CD4-positive, alpha-beta T cell treated with Interleukin-10 for 1 hour (primary cell): Measurements from ENCODE around the gene NCOA6.
"Not testable (repeated sequence)": the region's sequence is repeated elsewhere in the genome, so short reads cannot be mapped to it uniquely, and the experiment has no call there.

Experiments used
- DNase-seq: peaks from one replicate; pipeline ENCODE4 v3.0.0-alpha.2; 2020

The NCOA6 gene

DNA sequence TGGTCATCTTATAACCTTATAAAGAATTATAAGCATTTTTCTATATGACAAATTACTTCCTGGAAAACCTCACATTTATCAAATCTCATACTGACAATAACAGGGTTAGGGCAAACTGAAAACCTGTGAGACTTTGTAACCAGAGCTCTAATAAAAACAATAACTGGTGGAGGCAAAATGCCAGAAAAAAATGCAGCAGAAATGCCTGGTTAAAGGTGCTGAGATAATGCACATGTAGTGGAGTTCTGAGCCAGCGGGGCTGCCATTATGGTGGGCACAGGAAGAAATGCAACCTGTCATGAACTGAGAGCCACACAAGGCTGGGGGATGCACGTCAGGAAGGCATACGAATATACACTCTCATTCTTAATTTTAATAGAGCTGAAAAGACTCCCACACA lies 53.0 kb downstream of the NCOA6 start:
- DNase-seq: no peak

DNA sequence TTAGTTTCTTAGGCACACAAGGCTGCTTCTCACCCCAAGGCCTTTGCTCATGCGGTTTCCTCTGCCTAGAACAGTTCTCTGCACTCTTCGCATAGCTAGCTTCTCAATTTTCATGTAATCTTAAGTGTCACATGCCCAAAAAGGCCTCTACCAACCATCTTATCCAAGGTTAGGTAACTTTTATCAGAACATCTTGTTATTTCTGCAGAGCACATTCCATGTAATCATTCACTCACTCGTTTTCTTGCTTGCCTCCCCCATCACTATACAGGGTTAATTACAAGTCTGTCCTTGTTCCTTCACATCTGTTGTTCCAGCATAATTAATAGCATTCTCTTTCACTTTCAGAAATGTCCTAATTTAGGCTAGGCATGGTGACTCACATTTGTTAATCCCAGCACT lies 53.8 kb downstream of the NCOA6 start:
- DNase-seq: no peak

DNA sequence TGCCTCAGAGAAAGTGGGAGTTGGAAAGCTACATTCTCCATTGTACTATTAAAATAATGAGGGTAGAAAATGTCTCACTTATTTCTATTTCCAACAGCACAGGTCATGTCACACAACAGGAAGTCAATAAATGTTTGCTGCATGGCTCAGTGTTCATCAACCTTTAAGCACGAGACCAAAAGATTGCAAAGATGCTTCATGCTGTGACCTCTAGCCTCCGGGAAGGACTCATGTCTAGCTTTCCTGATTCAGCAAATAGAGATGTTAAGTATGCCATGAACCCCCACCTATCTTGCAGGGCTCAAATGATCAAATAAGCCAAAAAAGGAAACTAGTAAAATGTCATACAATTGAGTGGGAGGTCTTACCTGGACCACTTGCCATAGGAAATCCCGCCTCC lies 57.4 kb downstream of the NCOA6 start:
- no peak for DNase-seq

DNA sequence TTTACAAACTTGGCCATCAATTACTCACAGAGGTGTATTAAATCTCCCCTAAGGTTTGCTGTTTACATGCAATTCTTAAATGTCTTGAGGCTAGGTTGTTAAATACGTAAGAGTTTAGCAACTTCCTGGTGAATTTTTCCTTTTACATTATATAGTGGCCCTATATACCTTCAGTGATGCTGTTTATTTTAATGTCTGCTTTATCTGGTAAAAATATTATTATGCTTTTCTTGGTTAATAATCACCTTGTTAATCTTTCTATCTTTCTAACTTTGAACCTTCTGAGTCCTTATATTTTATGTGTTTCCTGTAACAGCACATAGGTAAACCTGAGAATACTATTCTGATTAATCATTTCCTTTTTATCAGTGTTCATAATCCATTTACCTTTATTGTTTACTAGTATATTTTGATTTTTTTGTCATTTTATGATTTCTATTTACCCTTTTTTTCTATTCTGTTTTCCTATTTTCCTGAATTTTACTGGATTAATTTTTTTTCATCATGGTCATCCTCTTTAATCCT lies 63.4 kb downstream of the NCOA6 start:
- DNase-seq: no peak

DNA sequence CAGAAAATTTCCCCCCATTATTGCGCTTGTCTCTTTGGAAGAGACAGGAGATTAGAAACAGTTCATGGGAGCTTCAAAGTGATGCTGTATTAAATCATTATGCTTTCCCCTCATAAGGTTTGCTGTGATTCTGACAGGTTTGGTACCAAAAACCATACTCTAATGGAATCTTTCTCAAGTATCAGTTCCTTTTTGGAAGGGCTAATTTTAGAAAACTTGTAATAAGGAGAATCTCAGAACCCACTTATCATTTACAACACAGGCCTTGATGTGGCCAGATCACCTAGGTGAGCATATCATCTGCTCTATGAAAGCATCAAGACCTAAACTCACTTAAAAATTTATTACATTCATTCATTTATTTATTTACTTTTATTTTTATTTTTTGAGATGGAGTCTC lies 70.1 kb downstream of the NCOA6 start:
- DNase-seq: no peak

DNA sequence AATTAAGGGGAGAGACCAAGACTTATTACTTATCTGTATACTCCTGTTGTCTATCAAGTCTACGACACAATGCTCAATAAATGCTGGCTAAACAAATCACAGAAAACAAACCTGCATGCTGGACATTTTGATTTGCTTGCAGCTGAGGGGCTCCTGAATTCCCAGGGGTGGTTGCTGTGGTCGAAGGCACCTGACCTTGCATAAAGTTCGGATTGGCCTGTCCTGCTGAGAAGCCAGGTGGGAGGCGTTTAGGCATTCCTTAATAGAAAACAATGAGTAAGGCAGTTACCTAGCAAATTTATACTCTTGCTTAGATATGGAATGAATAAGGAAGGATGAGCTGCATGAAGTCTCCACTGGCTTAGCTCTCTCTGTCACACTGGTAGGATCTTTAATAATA lies 70.8 kb downstream of the NCOA6 start:
- DNase-seq: no peak

DNA sequence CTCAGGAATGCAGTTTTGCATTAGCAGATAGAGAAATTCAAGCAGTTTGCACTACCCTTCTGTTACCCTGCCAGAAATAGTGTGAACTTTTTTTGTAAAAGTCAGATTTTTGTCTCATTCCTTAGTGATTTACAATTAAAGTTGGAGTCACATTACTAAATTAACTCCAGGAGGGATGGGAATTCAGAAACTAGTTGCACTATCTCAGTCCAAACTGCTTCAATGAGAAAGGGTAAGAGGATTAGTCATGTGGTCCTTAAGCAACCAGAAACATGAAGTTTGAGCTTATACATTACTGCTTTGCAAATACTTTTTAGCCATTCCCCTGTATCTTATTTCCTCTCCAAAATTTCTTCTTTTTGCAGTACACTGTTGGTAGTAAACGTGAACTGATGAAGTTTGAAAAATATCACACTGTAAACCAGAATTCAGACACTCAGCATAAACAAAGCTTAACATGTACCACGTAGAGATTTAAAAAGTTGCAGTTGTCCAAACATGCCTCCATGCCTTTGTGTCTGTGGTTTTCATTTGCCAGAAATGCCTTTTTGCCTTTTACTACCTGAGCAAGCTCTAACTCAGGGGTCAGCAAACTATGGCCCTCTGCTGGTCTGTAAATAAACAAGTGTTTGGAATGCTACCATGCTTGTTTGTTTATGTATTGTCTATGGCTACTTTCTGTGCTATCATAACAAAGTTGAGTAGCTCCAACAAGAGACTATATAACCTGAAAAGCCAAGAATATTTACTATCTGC lies 71.6 kb downstream of the NCOA6 start:
- DNase-seq: no peak

DNA sequence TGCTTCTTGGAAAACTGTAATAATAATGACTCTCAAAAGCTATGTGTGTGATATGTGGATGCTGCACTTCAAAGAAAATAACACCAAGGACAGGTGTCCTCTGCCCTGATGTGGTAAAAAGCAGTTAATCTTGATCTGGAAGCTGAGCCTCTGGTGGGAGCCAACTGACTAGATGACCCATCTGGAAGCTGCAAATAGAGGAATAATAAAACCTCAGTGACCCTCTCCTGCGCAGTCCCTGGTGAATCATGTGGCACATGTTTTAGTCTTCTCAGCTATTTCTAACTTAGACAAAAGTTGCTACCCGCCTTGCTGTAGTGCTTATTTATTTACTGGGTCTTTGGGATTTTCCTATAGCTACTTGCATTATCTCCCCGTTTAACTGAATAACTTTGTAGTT lies 74.0 kb downstream of the NCOA6 start:
- no peak for DNase-seq

DNA sequence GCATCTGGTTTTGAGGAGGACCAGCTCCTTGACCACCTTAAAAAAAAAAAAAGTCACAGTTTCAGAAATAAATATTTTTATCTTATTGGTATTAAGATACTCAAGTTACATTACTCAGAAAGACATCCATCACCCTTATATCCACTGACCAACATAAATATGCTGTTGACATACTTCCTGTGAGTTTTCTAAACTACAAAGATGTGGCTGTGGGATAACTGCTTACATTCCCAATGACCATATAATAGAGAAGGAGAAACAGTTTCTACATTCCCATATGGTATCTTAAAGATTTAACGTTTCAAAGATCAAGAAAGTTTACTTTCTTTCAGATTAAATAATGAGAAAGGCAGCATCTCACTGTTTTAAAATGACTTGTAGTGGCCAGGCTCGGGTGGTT lies 75.0 kb downstream of the NCOA6 start:
- no peak for DNase-seq

DNA sequence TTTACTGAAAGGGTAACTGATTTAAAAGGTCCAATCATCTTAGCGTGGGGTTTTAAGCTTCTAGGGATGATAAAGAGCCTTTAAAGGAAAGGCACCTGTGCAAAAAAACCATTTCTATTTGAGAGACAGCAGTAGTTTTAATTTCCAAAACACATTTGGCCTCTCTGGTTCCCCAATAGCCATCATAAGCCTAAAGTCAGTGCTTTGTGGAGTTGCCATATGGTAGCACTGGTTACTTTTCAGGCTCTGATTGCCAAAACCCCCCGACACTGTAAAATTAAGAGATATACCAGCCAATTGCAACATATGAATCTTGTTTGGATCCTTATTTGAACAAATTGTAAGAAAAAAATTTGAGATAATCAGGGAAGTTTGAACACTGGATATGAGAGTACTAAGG lies 76.7 kb downstream of the NCOA6 start:
- no peak for DNase-seq

DNA sequence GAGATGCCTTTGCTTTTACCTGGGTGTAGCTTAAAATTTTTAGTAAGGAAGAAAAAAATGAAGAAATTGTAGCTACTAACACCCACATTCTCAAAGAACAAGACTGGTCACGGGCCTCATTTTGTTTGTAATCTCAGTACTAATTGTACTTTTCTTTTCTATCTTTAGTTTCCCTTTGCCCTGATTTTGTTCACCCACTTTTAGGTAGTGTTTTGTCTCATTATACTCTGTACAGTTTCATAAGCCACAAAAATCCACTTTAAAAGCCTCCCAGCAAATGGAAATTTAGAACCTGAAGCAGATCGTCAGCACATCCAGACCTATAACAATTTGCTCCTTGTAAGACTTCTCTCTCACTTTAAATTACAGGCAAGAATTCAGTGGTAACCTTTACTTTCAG lies 78.0 kb downstream of the NCOA6 start:
- DNase-seq: no peak

DNA sequence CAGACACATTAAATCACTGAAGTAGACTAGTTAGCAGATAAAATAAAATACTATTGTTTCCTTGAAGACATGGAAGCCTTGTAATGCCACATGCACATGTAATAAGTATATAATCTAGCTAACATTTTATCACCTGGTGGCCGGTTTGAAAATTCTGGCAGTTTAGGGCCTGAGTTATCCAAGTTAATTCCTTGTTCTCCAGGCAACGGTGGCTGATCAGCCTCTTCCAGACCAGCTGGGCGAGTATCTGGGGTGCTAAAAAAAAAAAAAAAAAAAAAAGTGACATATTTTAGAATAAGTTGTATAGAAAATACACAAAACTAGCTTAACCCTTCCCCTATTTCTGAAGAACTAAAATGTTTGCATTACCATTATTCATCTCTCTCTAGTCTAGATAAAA lies 78.8 kb downstream of the NCOA6 start:
- no peak for DNase-seq

DNA sequence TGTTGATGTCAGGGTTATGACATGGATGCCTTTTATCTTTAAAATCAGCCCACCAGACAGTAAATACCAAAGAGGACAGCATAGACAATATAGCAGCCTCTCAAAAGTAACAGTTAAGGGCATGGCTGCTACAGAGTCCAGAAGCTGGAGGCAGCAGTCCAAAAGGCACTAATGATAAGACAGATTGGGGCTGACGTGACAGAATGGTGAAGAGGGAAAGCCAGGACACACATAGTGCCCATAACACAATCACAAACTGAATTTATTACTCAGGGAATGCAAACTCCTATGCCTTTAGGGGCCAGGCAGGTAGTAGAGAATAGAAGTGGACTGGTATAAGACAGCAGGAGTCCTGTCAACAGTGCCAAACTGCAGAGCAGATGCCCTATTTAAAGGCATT lies 80.6 kb downstream of the NCOA6 start:
- no peak for DNase-seq

DNA sequence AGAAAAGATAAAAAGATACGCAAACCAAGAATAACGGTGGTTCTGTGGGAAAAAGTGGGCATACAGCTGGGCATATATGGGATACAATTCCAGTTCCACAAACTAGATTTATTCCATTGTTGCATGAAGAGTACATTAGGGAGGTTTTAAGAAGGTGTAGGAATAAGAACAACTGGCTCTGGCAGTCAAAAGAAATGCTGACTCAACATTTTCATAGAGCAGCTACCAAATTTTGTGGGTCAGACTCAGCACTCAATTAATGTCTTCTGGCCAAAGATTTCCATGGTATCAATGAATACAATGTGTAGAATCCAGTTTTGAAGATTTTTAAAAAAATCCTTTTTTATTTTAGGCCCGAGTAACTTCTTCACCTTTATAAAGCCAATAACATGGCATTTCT lies 81.1 kb downstream of the NCOA6 start:
- DNase-seq: no peak

DNA sequence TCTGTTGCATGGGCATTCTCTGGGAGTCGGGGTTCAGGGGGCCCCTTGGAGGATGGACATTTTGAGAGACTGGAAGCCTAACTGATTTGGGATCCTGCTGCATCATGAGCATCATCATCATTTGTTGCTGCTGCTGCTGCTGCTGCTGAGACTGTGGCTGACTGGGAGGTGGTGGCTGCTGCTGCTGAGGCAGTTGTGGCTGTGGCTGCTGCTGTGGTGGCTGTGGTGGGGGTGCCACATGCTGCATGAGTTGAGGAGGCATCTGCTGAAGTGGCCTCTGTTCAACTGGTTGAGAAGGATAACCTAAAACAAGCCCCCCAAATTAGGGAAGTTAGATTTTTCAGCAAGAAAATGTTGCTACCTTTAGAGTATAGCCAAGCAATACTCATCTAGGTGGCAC lies 82.4 kb downstream of the NCOA6 start:
- DNase-seq: no peak

DNA sequence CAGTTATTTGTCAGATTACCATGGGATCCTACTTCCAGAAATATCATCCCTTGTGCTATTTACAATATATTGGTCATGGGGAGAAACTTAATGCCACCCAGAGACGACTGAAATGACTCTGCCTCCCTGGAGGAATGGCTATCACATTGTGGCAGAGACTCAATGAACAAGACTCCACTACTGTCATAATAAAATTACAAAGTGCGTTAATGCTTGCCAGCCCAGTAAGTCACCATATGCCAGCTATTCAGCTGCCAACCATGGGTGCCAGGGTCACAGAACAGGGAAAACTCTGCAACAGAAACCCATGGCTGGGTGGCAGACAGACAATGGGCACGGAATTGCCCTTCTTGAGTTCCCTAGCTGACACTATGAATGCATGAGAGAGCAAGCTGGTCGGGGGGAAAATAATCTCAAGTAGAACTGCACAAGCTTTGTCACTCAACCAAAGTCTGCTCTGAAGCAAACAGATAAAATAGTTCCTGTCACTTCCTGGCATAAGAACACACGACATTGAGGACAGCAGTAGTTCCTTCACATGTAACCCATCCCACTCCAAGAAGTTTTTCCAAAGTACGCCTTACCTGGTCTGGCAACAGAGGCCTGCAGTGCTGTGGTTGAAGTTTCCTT lies 89.2 kb downstream of the NCOA6 start:
- DNase-seq: no peak

DNA sequence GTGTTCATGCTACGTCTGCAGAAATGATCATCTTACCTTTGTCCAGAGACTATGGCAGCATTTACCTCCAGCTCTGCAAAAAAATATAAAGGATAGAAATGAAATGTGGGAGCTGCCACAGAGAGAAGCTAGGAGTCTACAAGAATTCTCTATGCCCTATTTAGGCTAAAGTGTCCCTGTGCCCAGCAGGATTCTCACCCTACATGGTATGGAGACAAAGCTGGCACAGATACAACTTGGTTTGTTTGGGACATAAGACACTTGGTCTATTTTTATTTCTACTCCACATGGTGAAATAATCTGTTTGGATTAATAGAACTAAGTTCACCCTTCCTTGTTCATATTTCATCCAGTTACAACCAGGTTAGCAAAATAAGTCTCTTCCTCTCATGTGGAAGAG lies 92.9 kb downstream of the NCOA6 start:
- DNase-seq: no peak

DNA sequence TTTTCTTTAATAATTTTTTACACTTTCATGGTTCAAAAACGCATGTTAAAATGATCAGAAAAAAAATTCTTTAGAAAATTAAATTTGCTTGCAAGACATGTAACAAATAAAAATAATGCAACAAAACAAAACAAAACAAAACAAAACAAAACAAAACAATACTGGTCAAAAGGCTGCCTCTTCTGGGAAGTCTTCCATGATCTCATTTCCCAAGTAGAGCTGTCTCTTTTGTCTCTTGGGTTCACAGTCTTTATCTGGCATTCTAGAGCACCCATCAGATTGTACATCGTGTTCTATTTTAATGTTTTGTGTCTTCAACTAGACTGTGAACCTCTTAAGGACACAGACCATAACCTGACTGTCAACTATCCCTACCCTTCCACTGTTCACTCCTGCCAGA lies 96.0 kb downstream of the NCOA6 start:
- DNase-seq: no peak

DNA sequence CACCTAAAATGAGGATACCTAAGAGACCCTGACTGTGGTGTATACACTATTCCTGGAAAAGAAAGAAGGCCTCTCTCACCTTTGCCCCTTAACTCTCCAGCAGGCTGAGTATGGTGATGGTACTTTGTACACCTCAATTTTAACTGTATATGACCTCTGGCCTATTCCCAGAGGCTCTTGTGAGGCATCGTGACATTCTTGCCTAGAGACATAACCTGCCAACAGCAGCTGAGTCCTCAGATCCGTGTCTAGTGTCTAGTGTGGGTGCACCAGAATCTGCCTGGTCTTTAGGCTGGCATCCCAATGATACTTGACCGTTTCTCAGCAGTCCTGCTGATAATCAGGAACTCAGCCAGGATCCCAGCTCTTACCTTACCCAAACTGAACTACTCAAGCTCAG lies 101.3 kb downstream of the NCOA6 start:
- DNase-seq: no peak

DNA sequence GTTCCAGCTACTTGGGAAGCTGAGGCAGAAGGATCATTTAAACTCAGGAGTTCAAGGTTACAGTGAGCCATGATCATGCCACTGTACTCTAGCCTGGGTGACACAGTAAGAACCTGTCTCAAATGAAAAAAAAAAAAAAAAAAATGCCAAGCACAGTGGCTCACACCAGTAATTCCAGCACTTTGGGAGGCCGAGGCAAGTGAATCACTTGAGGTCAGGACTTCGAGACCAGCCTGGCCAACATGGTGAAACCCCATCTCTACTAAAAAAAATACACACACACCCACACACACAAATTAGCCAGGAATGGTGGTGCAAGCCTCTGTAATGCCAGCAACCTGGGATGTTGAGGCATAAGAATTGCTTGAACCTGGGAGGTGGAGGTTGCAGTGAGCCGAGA lies 102.9 kb downstream of the NCOA6 start:
- DNase-seq: not testable (repeated sequence)

DNA sequence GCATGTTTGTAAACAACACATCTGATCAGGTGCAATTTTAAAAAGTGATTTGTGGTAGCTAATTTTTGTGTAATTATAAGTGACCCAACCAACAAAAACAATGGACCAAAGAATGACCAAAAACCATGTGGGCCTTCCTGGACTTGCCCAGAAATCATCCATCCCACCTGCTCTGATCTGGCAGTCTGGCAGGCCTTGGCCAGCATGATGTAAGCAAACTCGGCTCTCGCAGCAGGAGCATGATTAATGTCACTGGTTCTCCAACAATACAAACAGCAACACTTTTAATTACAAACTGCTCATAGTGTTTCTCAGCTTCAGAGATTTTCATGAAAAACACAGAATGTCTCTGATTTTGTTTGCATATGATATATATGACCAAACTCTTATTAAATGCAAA lies 105.2 kb downstream of the NCOA6 start:
- DNase-seq: no peak

DNA sequence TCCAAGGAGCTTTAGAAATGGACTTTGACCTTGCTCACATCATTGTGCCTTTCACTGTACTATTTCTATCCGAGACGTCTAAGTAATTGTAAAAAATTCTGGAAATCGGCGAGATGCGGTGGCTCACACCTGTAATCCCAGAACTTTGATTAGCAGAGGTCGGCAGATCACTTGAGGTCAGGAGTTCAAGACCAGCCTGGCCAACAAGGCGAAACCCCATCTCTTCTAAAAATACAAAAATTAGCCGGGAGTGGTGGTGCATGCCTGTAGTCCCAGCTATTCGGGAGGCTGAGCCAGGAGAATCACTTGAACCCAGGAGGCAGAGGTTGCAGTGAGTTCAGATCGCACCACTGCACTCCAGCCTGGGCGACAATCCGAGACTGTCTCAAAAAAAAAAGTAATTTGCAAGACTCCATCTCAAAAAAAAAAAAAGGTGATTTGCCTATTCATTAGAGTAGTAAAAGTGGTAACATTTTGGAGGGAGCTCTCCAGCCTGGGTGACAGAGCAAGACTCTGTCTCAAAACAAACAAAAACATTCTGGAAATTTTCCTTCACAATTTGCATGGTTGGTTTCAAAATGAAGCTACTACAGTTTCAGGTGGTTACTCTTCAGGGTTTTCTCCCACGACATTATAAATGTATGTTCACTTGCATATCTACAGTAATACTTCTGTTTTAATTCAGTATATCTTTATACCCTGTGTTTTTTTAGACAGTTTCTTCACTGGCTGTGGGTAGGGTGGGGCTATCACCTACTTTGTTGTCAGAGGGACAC lies 106.0 kb downstream of the NCOA6 start:
- not testable (repeated sequence) for DNase-seq

DNA sequence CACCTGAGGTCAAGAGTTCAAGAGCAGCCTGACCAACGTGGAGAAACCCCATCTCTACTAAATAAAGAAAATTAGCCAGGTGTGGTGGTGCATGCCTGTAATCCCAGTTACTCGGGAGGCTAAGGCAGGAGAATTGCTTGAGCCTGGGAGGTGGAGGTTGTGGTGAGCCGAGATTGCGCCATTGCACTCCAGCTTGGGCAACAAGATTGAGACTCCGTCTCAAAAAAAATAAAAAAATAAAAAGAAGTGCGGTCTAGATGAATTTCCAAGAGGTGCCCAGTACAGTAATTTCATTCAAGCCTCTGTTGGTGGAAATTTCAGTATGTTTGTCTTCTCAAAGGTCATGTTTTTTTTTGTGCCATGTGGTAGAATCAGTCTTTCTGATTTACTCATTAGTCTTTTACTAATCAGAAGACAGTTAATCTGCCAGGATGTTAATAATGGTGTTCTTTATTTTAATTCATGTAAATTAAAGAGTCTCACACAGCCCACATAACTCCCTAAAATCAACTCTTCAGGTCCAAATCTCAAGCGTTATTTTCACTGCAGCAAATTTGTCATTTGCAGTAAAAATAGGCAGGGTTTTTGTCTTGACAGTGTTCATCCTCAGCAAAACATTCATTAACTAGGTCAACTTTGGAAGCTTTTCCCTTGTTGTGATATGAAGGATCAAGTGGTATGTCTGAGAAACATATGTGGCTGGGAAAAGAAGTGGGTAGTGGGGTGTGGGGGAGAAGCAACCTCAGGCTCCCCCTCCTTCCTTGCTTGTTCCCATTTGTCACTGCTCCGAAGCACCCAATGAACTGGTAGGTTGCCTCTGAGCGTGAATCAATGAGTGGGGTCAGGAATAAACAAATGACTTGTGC lies 108.0 kb downstream of the NCOA6 start:
- DNase-seq: no peak
